ENCODE results near the gene FAM90A1. TPM values are rescaled to one million over a fixed set of nuclear protein-coding genes. Genes with fewer than 3 reads are reported as not detected.
"Not testable (repeated sequence)": the region's sequence is repeated elsewhere in the genome, so short reads cannot be mapped to it uniquely, and the experiment has no call there.

The FAM90A1 gene
- total RNA-seq, 2 donors from 2014 or later, result 0.65 TPM; not detected in 1

GRCh38 chr12:8241917-8242621 is 14.7 kb upstream of the FAM90A1 start:
- not testable (repeated sequence) for H3K27me3 Mint-ChIP-seq; H3K4me1 Mint-ChIP-seq; ATAC-seq; H3K9me3 ChIP-seq (ENCODE audit: control insufficient read depth, low read length, poor library complexity, severe bottlenecking); H3K36me3 Mint-ChIP-seq (ENCODE audit: low read depth); DNase-seq
- peak overlapping the region; percentile 34 for H3K27ac Mint-ChIP-seq
- peak overlapping the region; percentile 91 for H3K4me3 Mint-ChIP-seq

GRCh38 chr12:8240340-8241114 is 13.1 kb upstream of the FAM90A1 start:
- H3K27me3 Mint-ChIP-seq; H3K4me3 Mint-ChIP-seq; H3K36me3 Mint-ChIP-seq (ENCODE audit: low read depth); H3K9me3 ChIP-seq (ENCODE audit: control insufficient read depth, low read length, poor library complexity, severe bottlenecking); H3K4me1 Mint-ChIP-seq; ATAC-seq; H3K27ac Mint-ChIP-seq; DNase-seq: not testable (repeated sequence)

GRCh38 chr12:8237031-8237430 is 9.6 kb upstream of the FAM90A1 start:
- H3K9me3 ChIP-seq (ENCODE audit: control insufficient read depth, low read length, poor library complexity, severe bottlenecking); H3K27ac Mint-ChIP-seq; H3K36me3 Mint-ChIP-seq (ENCODE audit: low read depth): not testable (repeated sequence)

GRCh38 chr12:8235316-8236157 is 8.1 kb upstream of the FAM90A1 start:
- H3K4me3 Mint-ChIP-seq; H3K9me3 ChIP-seq (ENCODE audit: control insufficient read depth, low read length, poor library complexity, severe bottlenecking); H3K4me1 Mint-ChIP-seq; ATAC-seq; H3K27ac Mint-ChIP-seq; DNase-seq; H3K27me3 Mint-ChIP-seq; H3K36me3 Mint-ChIP-seq (ENCODE audit: low read depth): not testable (repeated sequence)

More at GRCh38 chr12:8237031-8237430, 9.6 kb upstream of the FAM90A1 start:
- not testable (repeated sequence) for H3K4me3 Mint-ChIP-seq, H3K27me3 Mint-ChIP-seq, ATAC-seq, DNase-seq, H3K4me1 Mint-ChIP-seq

- ATAC-seq; H3K27ac Mint-ChIP-seq; H3K9me3 ChIP-seq (ENCODE audit: control insufficient read depth, low read length, poor library complexity, severe bottlenecking); H3K4me3 Mint-ChIP-seq; H3K36me3 Mint-ChIP-seq (ENCODE audit: low read depth); H3K4me1 Mint-ChIP-seq; DNase-seq; H3K27me3 Mint-ChIP-seq: not testable (repeated sequence)
Measured at GRCh38 chr12:8234746-8235145, 7.3 kb upstream of the FAM90A1 start.

- not testable (repeated sequence) for H3K27me3 Mint-ChIP-seq; H3K27ac Mint-ChIP-seq; H3K4me1 Mint-ChIP-seq; ATAC-seq; H3K4me3 Mint-ChIP-seq; H3K9me3 ChIP-seq (ENCODE audit: control insufficient read depth, low read length, poor library complexity, severe bottlenecking); DNase-seq; H3K36me3 Mint-ChIP-seq (ENCODE audit: low read depth)
Measured at GRCh38 chr12:8233935-8234495, 6.6 kb upstream of the FAM90A1 start.

- H3K4me3 Mint-ChIP-seq; H3K27me3 Mint-ChIP-seq; H3K4me1 Mint-ChIP-seq; ATAC-seq; H3K36me3 Mint-ChIP-seq (ENCODE audit: low read depth); H3K9me3 ChIP-seq (ENCODE audit: control insufficient read depth, low read length, poor library complexity, severe bottlenecking); DNase-seq; H3K27ac Mint-ChIP-seq: not testable (repeated sequence)
Measured at GRCh38 chr12:8233300-8233855, 6.0 kb upstream of the FAM90A1 start.

GRCh38 chr12:8231666-8232608 is 4.5 kb upstream of the FAM90A1 start:
- H3K27me3 Mint-ChIP-seq; H3K9me3 ChIP-seq (ENCODE audit: control insufficient read depth, low read length, poor library complexity, severe bottlenecking); H3K27ac Mint-ChIP-seq; H3K4me1 Mint-ChIP-seq; H3K36me3 Mint-ChIP-seq (ENCODE audit: low read depth); H3K4me3 Mint-ChIP-seq; ATAC-seq: not testable (repeated sequence)
- peak; percentile 41 to 63 (median 59) for DNase-seq

- not testable (repeated sequence) for ATAC-seq; H3K36me3 Mint-ChIP-seq (ENCODE audit: low read depth); H3K27me3 Mint-ChIP-seq; H3K4me1 Mint-ChIP-seq; H3K4me3 Mint-ChIP-seq; DNase-seq; H3K27ac Mint-ChIP-seq; H3K9me3 ChIP-seq (ENCODE audit: control insufficient read depth, low read length, poor library complexity, severe bottlenecking)
Measured at GRCh38 chr12:8231049-8231448, 3.6 kb upstream of the FAM90A1 start.

GRCh38 chr12:8229486-8229885 is 2.1 kb upstream of the FAM90A1 start:
- H3K4me1 Mint-ChIP-seq; H3K36me3 Mint-ChIP-seq (ENCODE audit: low read depth); H3K27me3 Mint-ChIP-seq; DNase-seq; ATAC-seq; H3K9me3 ChIP-seq (ENCODE audit: control insufficient read depth, low read length, poor library complexity, severe bottlenecking); H3K4me3 Mint-ChIP-seq; H3K27ac Mint-ChIP-seq: not testable (repeated sequence)

- ATAC-seq; H3K27me3 Mint-ChIP-seq; H3K4me1 Mint-ChIP-seq; H3K36me3 Mint-ChIP-seq (ENCODE audit: low read depth); DNase-seq; H3K4me3 Mint-ChIP-seq; H3K27ac Mint-ChIP-seq; H3K9me3 ChIP-seq (ENCODE audit: control insufficient read depth, low read length, poor library complexity, severe bottlenecking): not testable (repeated sequence)
Measured at GRCh38 chr12:8228607-8229006, 1.2 kb upstream of the FAM90A1 start.

- H3K4me3 Mint-ChIP-seq, H3K27ac Mint-ChIP-seq: not testable (repeated sequence)
Measured at GRCh38 chr12:8227732-8228077, 287 bp upstream of the FAM90A1 start.

More at GRCh38 chr12:8227732-8228077, 287 bp upstream of the FAM90A1 start:
- ATAC-seq; DNase-seq; H3K9me3 ChIP-seq (ENCODE audit: control insufficient read depth, low read length, poor library complexity, severe bottlenecking); H3K36me3 Mint-ChIP-seq (ENCODE audit: low read depth); H3K4me1 Mint-ChIP-seq; H3K27me3 Mint-ChIP-seq: not testable (repeated sequence)
